ENCODE data around the gene SPEF2.

GRCh38 chr5:35675392-35675791 is 57.7 kb downstream of the SPEF2 start:
- TF ChIP-seq CTCF (IDR thresholded peaks at IDR 0.05) = no peak
- TF ChIP-seq POLR2AphosphoS5 (IDR thresholded peaks at IDR 0.05) = no peak
